ENCODE results near the gene ARTN. TPM values are rescaled to one million over a fixed set of nuclear protein-coding genes. Genes with fewer than 3 reads are reported as not detected.

The ARTN gene
- total and polyA plus RNA-seq, 9 of the 15 experiments (the other 6 are each of a cell fraction or from before 2014, with no cell fraction given) = 0.06 to 0.38 TPM; not detected in 7

- no peak for TF ChIP-seq CHAMP1 (IDR thresholded peaks at IDR 0.05)
- peak; percentile 51; the same call in 1 of the 2 replicates for TF ChIP-seq PML (IDR thresholded peaks at IDR 0.05; ENCODE audit: low read length)
- no peak for TF ChIP-seq SRSF9 (IDR thresholded peaks at IDR 0.05; ENCODE audit: borderline replicate concordance, low read depth, low read length)
- no peak for TF ChIP-seq ZNF586 (CRISPR knock-in tag; conservative IDR thresholded peaks at IDR 0.05)
- TF ChIP-seq PTBP1 (IDR thresholded peaks at IDR 0.05; ENCODE audit: low read depth, low read length) = no peak
- TF ChIP-seq PKNOX1 (IDR thresholded peaks at IDR 0.05) = peak; percentile 51
- no peak; the same call in 1 of the 2 replicates for TF ChIP-seq DIDO1 (tag; IDR thresholded peaks at IDR 0.05; ENCODE audit: low read depth)
- TF ChIP-seq TSC22D4 (tag; IDR thresholded peaks at IDR 0.05) = no peak
- no peak for TF ChIP-seq MIER1 (IDR thresholded peaks at IDR 0.05; ENCODE audit: low read depth)
- no peak for TF ChIP-seq ZNF239 (CRISPR knock-in tag; IDR thresholded peaks at IDR 0.05)
- no peak for TF ChIP-seq ZKSCAN1 (IDR thresholded peaks at IDR 0.05; ENCODE audit: low read depth, low read length)
- TF ChIP-seq ETV1 (tag; conservative IDR thresholded peaks at IDR 0.05; ENCODE audit: low read depth) = 0 out of 2 replicates have a peak, but pooled peaks have one; percentile 51
- TF ChIP-seq ZNF699 (CRISPR knock-in tag; IDR thresholded peaks at IDR 0.05; ENCODE audit: insufficient replicate concordance) = no peak
- TF ChIP-seq CEBPG (CRISPR knock-in tag; IDR thresholded peaks at IDR 0.05) = no peak
- TF ChIP-seq CEBPG (tag; conservative IDR thresholded peaks at IDR 0.05 in 1 of 2, IDR thresholded peaks at IDR 0.05 in 1 of 2) = no peak
- no peak for TF ChIP-seq ZNF785 (CRISPR knock-in tag; IDR thresholded peaks at IDR 0.05)
- no peak for TF ChIP-seq ZNF655 (CRISPR knock-in tag; IDR thresholded peaks at IDR 0.05)
- no peak for TF ChIP-seq RBM34 (IDR thresholded peaks at IDR 0.05; ENCODE audit: borderline replicate concordance, insufficient read depth, low read length)
- 0 out of 2 replicates have a peak, but pooled peaks have one; percentile 23 for TF ChIP-seq ZNF444 (CRISPR knock-in tag; IDR thresholded peaks at IDR 0.05)
- TF ChIP-seq ZNF23 (CRISPR knock-in tag; IDR thresholded peaks at IDR 0.05) = no peak
- peak; percentile 32; the same call in 1 of the 2 replicates for TF ChIP-seq ZNF263 (CRISPR knock-in tag; IDR thresholded peaks at IDR 0.05; ENCODE audit: borderline replicate concordance)
- TF ChIP-seq IFI16 (CRISPR knock-in tag; IDR thresholded peaks at IDR 0.05) = no peak
- peak; percentile 4; the same call in 1 of the 2 replicates for TF ChIP-seq HIVEP1 (CRISPR knock-in tag; IDR thresholded peaks at IDR 0.05)
- TF ChIP-seq RAD51 (IDR thresholded peaks at IDR 0.05; ENCODE audit: borderline replicate concordance, low read depth) = peak; percentile 100
These were observed 41.0 kb downstream of the ARTN start, which contains the start of gene ATP6V0B (continued) for GRCh38 chr1:43974443-43975248.

All from K562 (cell line).